Astrocyte (in vitro differentiated cells and primary cell): ENCODE measurements around the gene PRM3.

Source experiments
- CTCF ChIP-seq: IDR thresholded peaks from 2 replicates; pipeline ENCODE4 v1.5.1; 2011; ENCODE audit warnings: low read depth, mild to moderate bottlenecking, inconsistent platforms, low read length, moderate library complexity; ENCODE audit not compliant: insufficient read depth
- EZH2 ChIP-seq: IDR thresholded peaks from 2 replicates; pipeline ENCODE4 v1.6.1; 2012; ENCODE audit warnings: mild to moderate bottlenecking, low read length, inconsistent platforms; ENCODE audit not compliant: insufficient read depth

- TF ChIP-seq CTCF (no peak), EZH2 (no peak)
These were observed 33.5 kb downstream of the PRM3 start for GRCh38 chr16:11239644-11240632.
